GM12865 (cell line): ENCODE measurements around the gene PITPNM2.
"Not testable (repeated sequence)": the region's sequence is repeated elsewhere in the genome, so short reads cannot be mapped to it uniquely, and the experiment has no call there.

Experiments used
- DNase-seq: peaks from one replicate; pipeline ENCODE4 v3.0.0; 2010; ENCODE audit warnings: low read depth
- H3K4me3 ChIP-seq: 2 replicates; pipeline ENCODE4 v1.5.1; 2011; ENCODE audit warnings: mild to moderate bottlenecking, low read depth, low read length, control low read depth
- CTCF ChIP-seq: IDR thresholded peaks from 2 replicates; pipeline ENCODE4 v1.5.1; 2011; ENCODE audit warnings: low read length, control low read depth, low read depth, inconsistent platforms; ENCODE audit not compliant: insufficient read depth; ENCODE audit errors: missing control alignments

Gene PITPNM2

GRCh38 chr12:123104809-123105208, 46.1 kb downstream of the PITPNM2 start:
- TF ChIP-seq CTCF: no peak
- DNase-seq: no peak
- H3K4me3 ChIP-seq: no peak overlapping the region

DNA sequence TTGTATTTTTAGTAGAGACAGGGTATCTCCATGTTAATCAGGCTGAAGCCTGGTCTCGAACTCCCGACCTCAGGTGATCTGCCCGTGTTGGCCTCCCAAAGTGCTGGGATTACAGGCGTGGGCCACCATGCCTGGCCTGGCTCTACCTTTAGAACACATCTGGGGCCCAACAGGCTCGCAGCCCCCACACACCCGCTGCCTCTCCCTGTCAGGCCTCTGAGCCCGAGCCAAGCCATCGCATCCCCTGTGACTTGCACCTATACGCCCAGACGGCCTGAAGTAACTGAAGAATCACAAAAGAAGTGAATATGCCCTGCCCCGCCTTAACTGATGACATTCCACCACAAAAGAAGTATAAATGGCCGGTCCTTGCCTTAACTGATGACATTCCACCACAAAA, 46.8 kb downstream of the PITPNM2 start:
- H3K4me3 ChIP-seq, DNase-seq: not testable (repeated sequence)

DNA sequence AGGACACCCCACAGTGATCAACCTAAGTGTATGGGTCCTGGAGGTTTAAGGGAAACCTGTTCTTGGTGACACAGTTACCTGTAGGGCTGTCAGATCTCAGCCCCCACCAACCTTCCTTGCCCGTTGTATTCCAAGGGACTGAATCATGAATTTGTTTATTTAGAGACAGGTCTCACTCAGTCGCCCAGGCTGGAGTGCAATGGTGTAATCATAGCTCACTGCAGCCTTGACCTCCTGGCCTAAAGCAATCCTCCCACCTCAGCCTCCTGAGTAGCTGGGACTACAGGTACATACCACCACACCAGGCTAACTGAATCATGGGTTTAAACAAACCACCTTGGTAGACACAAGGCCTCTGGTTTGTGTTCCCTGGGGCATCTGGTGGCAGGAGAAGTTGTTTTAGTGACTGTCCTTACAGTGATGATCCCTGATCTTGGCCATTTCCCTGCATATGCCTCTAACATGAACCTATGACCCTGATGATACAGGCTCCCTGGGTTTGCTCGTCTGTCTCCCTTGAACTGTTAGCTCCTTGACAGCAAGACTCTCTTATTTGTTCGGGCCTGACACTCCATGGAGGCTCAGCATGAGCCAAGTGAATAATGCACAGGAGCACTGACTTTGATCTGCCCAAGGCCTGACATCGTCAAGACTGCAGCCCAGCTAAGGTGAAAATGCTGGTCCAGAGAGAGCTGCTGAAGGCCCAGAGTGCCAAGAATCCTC, 47.9 kb downstream of the PITPNM2 start:
- H3K4me3 ChIP-seq: no peak overlapping the region
- no peak for DNase-seq
- TF ChIP-seq CTCF: no peak

DNA sequence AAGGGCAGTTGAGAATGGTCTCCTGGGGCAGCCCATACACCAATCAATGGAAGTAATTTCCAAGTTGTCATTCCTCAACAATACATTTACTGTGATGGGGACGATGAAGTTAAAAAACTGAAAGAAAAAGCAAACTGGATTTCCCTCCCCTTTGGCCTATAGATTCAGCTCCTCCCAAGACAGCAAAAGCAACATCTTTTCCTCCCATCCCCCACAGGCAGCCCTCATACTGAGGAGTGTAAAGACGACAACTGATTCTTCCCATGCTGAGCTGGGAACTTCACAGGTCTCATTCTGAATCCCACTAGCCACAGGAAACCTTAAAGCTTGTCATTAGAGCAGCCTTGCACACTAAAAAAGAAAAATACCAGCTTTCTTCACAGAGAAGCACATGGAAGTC, 48.5 kb downstream of the PITPNM2 start:
- DNase-seq: no peak
- H3K4me3 ChIP-seq: no peak overlapping the region
- no peak for TF ChIP-seq CTCF

DNA sequence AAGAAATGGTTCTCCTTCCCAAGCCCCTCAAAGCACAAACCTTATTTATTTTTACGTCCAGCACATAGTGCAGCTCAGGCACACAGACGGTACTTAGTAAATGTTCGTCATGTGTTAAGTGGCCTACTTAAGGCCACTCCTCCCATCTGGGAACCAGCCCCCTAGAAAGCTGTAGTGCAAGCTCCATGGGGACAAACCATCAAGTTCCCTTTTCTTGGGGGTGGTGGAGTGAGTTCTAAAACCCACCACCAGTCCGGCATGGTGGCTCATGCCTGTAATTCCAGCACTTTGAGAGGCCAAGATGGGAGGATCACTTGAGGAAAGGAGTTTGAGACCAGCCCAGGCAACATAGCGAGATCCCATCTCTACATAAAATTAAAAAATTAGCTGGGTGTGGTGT, 49.4 kb downstream of the PITPNM2 start:
- no peak for DNase-seq
- TF ChIP-seq CTCF: no peak
- no peak overlapping the region for H3K4me3 ChIP-seq
